OCI-LY3 (cell line): ENCODE measurements around the gene TMEM52B.

Experiments
- H2AFZ ChIP-seq: fragments of 200-600, 300-600 bp; shearing (Covaris generic); 2 replicates; pipeline ENCODE4 v1.6.0; 2014; ENCODE audit warnings: antibody characterized with exemption, low read depth, low read length
- H3K27ac ChIP-seq: fragments of 200-600, 300-600 bp; sonication (generic); 2 replicates; pipeline ENCODE4 v1.5.1; 2014; ENCODE audit warnings: mild to moderate bottlenecking, low read length, moderate library complexity, mixed read lengths
- H3K27me3 ChIP-seq: fragments of 200-600, 300-600 bp; sonication (generic); 2 replicates; pipeline ENCODE4 v1.6.1; 2014; ENCODE audit warnings: low read depth, low read length, mixed read lengths
- H3K36me3 ChIP-seq: fragments of 200-600, 300-600 bp; sonication (generic); replicated peaks from 2 replicates; pipeline ENCODE3; 2014; ENCODE audit warnings: low read depth, low read length, mixed read lengths
- H3K4me1 ChIP-seq: fragments of 300-600, 200-600 bp; sonication (generic); 2 replicates; pipeline ENCODE4 v1.6.1; 2014; ENCODE audit warnings: low read length, mixed read lengths
- H3K4me2 ChIP-seq: fragments of 200-600, 300-600 bp; sonication (generic); 2 replicates; pipeline ENCODE4 v1.6.1; 2014; ENCODE audit warnings: low read length, mixed read lengths
- H3K4me3 ChIP-seq: fragments of 300-600, 200-600 bp; sonication (generic); 2 replicates; pipeline ENCODE4 v1.5.1; 2014; ENCODE audit warnings: antibody characterized with exemption, mild to moderate bottlenecking, low read length, moderate library complexity
- H3K79me2 ChIP-seq: fragments of 300-600, 200-600 bp; shearing (Covaris generic); 2 replicates; pipeline ENCODE4 v1.6.1; 2014; ENCODE audit warnings: mild to moderate bottlenecking, low read length, mixed read lengths
- H3K9ac ChIP-seq: fragments of 300-600, 200-600 bp; shearing (Covaris generic); 2 replicates; pipeline ENCODE4 v1.6.0; 2014; ENCODE audit warnings: mild to moderate bottlenecking, low read length, moderate library complexity
- H3K9me3 ChIP-seq: fragments of 200-600, 300-600 bp; shearing (Covaris generic); 2 replicates; pipeline ENCODE4 v1.6.1; 2014; ENCODE audit warnings: low read length, mixed read lengths; ENCODE audit not compliant: insufficient read depth
- H4K20me1 ChIP-seq: fragments of 200-600, 300-600 bp; sonication (generic); 2 replicates; pipeline ENCODE4 v1.6.1; 2016; ENCODE audit warnings: low read length, mixed read lengths; ENCODE audit not compliant: insufficient read depth
- EZH2phosphoT487 ChIP-seq: fragments of 200-600 bp; shearing (Covaris generic); IDR thresholded peaks from 2 replicates; pipeline ENCODE4 v1.6.1; 2018; ENCODE audit warnings: antibody characterized with exemption, mixed run types, low read depth
- TF ChIP-seq, protein P1 (sequence below): fragments of 200-600, 300-600 bp; sonication (generic); IDR thresholded peaks from 2 replicates; pipeline ENCODE4 v1.5.1; 2014; ENCODE audit warnings: antibody characterized with exemption, low read length, low read depth

Gene TMEM52B

DNA sequence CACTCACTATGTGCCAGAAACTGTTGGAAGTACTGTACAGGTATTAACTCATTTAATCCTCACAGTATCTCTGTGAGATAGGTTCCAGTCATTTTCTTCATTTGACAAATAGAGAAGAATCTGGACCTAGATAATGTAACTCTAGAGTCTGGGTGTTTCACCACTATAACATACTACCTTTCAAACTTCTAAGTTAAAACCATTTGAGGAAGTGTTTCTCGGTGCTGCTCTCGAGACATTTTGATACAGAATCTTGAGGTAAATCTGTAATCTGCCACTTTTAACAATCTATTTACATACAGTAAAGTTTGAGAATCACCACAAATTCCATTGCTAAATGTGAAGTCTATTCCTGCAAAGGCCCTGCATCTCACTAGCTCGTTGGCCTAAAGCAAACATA lies 15.7 kb upstream of the TMEM52B start:
- Histone ChIP-seq H3K4me1 (peaks cover 21% of the 10 kb centered on the region), H3K27ac (no peak overlapping the region), H3K4me3 (no peak overlapping the region), H4K20me1 (no peaks in the 10 kb centered on the region), H3K9ac (no peak overlapping the region), H3K27me3 (peaks cover 32% of the 10 kb centered on the region), H3K9me3 (no peaks in the 10 kb centered on the region), H3K36me3 (no peaks in the 10 kb centered on the region), H2AFZ (no peak overlapping the region), H3K79me2 (no peaks in the 10 kb centered on the region), H3K4me2 (no peak overlapping the region)
- TF ChIP-seq, protein P1, sequence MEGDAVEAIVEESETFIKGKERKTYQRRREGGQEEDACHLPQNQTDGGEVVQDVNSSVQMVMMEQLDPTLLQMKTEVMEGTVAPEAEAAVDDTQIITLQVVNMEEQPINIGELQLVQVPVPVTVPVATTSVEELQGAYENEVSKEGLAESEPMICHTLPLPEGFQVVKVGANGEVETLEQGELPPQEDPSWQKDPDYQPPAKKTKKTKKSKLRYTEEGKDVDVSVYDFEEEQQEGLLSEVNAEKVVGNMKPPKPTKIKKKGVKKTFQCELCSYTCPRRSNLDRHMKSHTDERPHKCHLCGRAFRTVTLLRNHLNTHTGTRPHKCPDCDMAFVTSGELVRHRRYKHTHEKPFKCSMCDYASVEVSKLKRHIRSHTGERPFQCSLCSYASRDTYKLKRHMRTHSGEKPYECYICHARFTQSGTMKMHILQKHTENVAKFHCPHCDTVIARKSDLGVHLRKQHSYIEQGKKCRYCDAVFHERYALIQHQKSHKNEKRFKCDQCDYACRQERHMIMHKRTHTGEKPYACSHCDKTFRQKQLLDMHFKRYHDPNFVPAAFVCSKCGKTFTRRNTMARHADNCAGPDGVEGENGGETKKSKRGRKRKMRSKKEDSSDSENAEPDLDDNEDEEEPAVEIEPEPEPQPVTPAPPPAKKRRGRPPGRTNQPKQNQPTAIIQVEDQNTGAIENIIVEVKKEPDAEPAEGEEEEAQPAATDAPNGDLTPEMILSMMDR = no peak
- TF ChIP-seq EZH2phosphoT487 = no peak

DNA sequence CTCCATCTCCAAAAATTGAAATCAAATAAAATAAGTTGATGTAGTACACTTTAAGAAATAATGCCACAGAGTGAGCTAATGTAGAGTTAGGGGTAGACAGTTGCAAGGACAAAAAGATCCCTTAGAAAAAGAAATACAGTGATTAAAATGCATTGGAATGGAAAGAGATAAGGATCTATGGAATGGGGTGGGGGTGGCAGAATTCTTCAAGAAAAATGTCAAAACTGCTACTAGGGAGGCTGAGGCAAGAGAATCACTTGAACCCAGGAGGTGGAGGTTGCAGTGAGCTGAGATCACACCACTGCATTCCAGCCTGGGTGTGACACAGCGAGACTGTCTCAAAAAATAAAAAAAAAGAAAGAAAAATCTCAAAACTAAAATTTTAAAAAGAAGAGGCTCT lies 13.4 kb upstream of the TMEM52B start:
- H4K20me1 ChIP-seq = no peaks in the 10 kb centered on the region
- H3K4me2 ChIP-seq = no peak overlapping the region
- H3K79me2 ChIP-seq = no peaks in the 10 kb centered on the region
- H2AFZ ChIP-seq = no peak overlapping the region
- TF ChIP-seq EZH2phosphoT487 = no peak
- TF ChIP-seq, protein P1 = no peak
- no peak overlapping the region for H3K27ac ChIP-seq
- H3K4me1 ChIP-seq = peaks cover 16% of the 10 kb centered on the region
- H3K27me3 ChIP-seq = peaks cover 20% of the 10 kb centered on the region
- no peak overlapping the region for H3K4me3 ChIP-seq
- H3K9ac ChIP-seq = no peak overlapping the region
- no peaks in the 10 kb centered on the region for H3K36me3 ChIP-seq
- no peaks in the 10 kb centered on the region for H3K9me3 ChIP-seq

DNA sequence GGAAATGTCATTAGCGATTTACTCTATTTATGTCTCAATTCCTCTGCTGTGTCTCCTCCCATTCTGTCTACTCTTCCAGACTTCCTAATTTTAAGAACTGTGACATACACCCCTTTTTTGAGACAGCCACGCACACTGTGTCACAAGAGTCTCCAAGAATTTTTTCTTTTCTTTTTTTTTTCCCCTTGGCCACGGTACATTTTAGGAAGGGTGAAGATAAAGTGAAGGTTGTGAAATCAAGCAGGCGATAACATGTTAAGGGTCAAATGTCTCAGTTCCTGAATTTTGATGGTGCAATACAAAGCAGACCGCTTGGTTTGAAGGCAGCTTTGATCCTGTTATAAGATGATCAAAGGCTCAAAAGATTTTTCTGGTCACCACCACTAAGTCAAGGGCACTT lies 11.2 kb upstream of the TMEM52B start:
- H3K27ac ChIP-seq = no peak overlapping the region
- no peaks in the 10 kb centered on the region for H3K79me2 ChIP-seq
- H4K20me1 ChIP-seq = no peaks in the 10 kb centered on the region
- peaks cover 37% of the 10 kb centered on the region for H3K27me3 ChIP-seq
- no peaks in the 10 kb centered on the region for H3K9me3 ChIP-seq
- no peak overlapping the region for H3K4me2 ChIP-seq
- no peak for TF ChIP-seq EZH2phosphoT487
- TF ChIP-seq, protein P1 = no peak
- H3K9ac ChIP-seq = no peak overlapping the region
- peaks cover 5% of the 10 kb centered on the region for H3K4me1 ChIP-seq
- no peaks in the 10 kb centered on the region for H3K36me3 ChIP-seq
- H3K4me3 ChIP-seq = no peak overlapping the region
- no peak overlapping the region for H2AFZ ChIP-seq

DNA sequence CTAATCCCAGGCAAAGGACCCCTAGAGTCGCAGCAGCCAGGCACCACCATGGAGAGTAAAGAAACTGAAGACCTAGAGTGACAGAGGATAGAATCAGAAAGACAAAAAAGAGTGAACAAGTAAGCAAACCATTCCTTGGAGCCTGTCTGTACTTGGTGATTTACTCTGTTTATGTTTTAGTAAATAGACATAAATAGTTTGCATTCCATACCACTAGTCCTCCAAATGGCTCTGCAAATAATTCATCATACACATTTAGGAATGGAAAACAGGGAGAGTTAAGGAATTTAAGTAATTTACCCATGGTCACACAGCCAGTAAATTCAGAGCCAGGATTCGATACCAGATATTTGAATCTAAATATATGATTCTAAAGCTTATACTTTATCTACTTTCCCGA lies 9.7 kb upstream of the TMEM52B start:
- TF ChIP-seq, protein P1 = no peak
- no peak for TF ChIP-seq EZH2phosphoT487
- Histone ChIP-seq H3K4me1 (no peaks in the 10 kb centered on the region), H3K4me3 (no peak overlapping the region), H3K4me2 (no peak overlapping the region), H4K20me1 (no peaks in the 10 kb centered on the region), H3K36me3 (no peaks in the 10 kb centered on the region), H3K27ac (no peak overlapping the region), H3K9me3 (no peaks in the 10 kb centered on the region), H3K27me3 (peaks cover 43% of the 10 kb centered on the region), H3K9ac (no peak overlapping the region), H3K79me2 (no peaks in the 10 kb centered on the region), H2AFZ (no peak overlapping the region)
